Activated naive CD4-positive, alpha-beta T cell treated with anti-CD3 and anti-CD28 coated beads, Interleukin-2, amount 10 ng/mL, durations not matched to agents 7 days and 5 days (primary cell): Measurements from ENCODE around the gene MTHFR.
A peak's percentile ranks its signal among the peaks of the same experiment; 100 is the strongest.

Experiments
- CTCF ChIA-PET: fragments of 350-600 bp; sonication (Branson Sonifier 250); formaldehyde crosslinking; loops from one replicate; lab custom pipeline; 2021; ENCODE audit warnings: antibody characterized with exemption; lab: Charles Lee
- DNase-seq: peaks from one replicate; pipeline ENCODE4 v3.0.0-alpha.2; 2020
- H3K27ac Mint-ChIP-seq: one replicate; pipeline ENCODE4 v1.8.0; 2021; ENCODE audit warnings: mild to moderate bottlenecking, moderate library complexity, mixed read lengths
- H3K27me3 Mint-ChIP-seq: one replicate; pipeline ENCODE4 v1.8.0; 2021; ENCODE audit warnings: mild to moderate bottlenecking, mixed read lengths
- H3K36me3 Mint-ChIP-seq: one replicate; pipeline ENCODE4 v1.8.0; 2021; ENCODE audit warnings: mixed read lengths
- H3K4me1 Mint-ChIP-seq: one replicate; pipeline ENCODE4 v1.8.0; 2021; ENCODE audit warnings: mixed read lengths
- H3K4me3 Mint-ChIP-seq: one replicate; pipeline ENCODE4 v1.8.0; 2021; ENCODE audit warnings: mild to moderate bottlenecking, moderate library complexity, mixed read lengths
- H3K9me3 Mint-ChIP-seq: one replicate; pipeline ENCODE4 v1.8.0; 2021; ENCODE audit warnings: mixed read lengths

MTHFR gene

DNA sequence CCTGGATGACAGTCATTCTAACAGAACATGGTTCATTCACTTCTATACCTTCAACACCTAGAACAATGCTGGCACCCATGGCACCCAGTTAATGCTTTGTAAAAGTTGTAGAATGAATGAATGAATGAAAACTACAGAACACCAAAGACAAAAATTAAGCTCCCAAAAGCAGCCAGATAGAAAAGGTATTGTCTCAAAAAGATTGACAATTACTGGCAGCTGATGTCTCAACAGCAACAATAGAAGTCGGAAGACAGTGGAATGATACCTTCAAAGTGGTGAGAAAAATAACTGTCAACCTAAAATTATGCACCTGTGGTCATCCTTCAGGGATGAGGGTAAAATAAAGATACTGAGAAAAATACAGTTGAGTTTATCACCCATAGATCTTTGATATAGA lies 48.7 kb downstream of the MTHFR start:
- no peaks in the 10 kb centered on the region for H3K9me3 Mint-ChIP-seq
- CTCF ChIA-PET = interaction anchor here (1.5 kb wide), 1 partner anchor 107 kb away, joined by 3 read pairs; no protein-coding TSS in a partner anchor

DNA sequence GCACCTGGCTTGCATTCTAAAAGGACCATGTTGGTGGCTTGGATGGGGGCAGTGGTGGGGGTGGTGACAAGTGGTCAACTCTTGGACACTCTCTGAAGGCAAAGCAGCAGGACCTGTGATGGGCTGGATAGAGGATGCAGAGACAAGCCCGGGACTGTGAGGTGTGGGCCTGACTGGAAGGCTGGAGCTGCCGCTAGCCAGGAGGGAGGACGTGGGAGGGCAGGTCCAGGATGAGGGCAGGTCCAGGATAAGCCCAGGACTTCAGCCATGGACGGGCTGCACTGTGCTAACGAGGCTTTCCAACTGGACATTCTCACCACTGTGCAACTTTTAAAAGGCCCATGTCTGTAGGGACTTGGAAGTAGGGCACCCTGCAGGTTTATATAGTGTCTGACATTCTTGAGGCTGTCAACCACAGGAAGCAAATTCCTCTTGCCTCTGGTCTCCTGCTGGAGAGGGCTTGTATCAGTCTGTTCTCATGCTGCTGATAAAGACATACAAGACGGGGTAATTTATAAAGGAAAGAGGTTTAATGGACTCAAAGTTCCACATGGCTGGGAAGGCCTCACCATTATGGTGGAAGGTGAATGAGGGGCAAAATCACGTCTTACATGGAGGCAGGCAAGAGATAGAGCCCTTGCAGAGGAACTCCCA lies 52.1 kb downstream of the MTHFR start:
- no peak for DNase-seq
- CTCF ChIA-PET = no interaction called here
- Mint-ChIP-seq H3K27me3 (peaks cover 36% of the 10 kb centered on the region), H3K4me1 (peaks cover 17% of the 10 kb centered on the region), H3K4me3 (no peak overlapping the region), H3K9me3 (no peaks in the 10 kb centered on the region), H3K36me3 (no peaks in the 10 kb centered on the region), H3K27ac (no peak overlapping the region)

More for the DNA sequence above, 48.7 kb downstream of the MTHFR start:
- Mint-ChIP-seq H3K27me3 (peaks cover 65% of the 10 kb centered on the region), H3K4me3 (no peak overlapping the region), H3K4me1 (peaks cover 14% of the 10 kb centered on the region), H3K27ac (no peak overlapping the region), H3K36me3 (no peaks in the 10 kb centered on the region)
- no peak for DNase-seq

DNA sequence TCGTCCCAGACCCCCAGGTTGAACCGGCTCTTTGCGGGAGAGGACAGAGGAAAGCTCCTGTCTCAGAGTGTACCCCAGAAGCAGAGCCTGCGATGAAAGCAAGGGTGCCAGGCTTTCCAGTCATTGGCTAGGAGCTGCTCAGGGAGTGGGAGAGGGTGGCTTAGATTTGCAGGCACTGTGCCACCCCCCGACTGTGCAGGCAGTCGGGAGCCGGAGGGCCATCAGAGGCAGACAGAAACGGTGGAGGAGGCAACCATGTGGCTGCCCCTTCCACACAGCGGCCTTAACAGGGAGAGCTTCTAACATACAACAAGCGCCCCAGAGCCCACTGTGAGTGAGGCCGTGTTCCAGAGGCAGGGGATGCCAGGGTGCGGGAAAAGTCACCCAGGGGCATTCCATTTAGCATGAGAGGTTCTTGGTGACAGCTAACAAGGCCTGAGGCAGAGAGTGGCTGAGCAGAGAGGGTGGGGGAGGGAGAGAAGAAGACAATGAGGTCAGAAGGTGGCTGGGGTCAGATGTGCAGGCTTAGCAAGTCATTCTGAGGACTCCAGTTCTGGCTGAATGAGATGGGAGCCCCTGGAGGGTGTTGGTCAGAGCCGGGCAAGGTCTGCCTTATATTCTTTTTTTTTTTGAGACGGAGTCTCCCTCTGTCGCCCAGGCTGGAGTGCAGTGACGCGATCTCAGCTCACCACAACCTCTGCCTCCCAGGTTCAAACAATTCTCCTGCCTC lies 53.2 kb downstream of the MTHFR start:
- no peak overlapping the region for H3K27ac Mint-ChIP-seq
- no peak for DNase-seq
- CTCF ChIA-PET = no interaction called here
- H3K4me3 Mint-ChIP-seq = no peak overlapping the region
- peaks cover 31% of the 10 kb centered on the region for H3K27me3 Mint-ChIP-seq
- H3K36me3 Mint-ChIP-seq = peaks cover 4% of the 10 kb centered on the region
- no peaks in the 10 kb centered on the region for H3K9me3 Mint-ChIP-seq
- peaks cover 22% of the 10 kb centered on the region for H3K4me1 Mint-ChIP-seq

DNA sequence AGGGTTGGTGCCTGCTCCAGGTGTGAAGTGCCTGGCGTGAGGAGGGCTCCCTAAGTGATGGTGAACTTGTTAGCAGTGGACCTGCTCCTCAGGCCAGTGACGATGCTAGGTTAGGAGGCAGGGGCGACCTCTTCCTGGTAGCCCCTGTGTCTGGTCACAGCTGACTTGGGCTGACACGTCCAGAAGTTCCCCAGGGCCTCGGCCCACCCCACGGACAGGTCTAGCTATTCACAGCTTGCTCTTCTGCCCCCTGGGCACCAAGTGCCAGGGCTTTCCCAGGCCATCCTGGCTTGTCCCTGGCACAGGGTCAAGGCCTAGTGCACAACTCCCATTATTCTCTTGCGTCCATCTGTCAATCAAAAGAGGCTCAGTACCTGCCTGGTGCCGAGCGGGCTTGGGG lies 54.7 kb downstream of the MTHFR start:
- no peak overlapping the region for H3K4me3 Mint-ChIP-seq
- H3K27me3 Mint-ChIP-seq = peaks cover 19% of the 10 kb centered on the region
- peaks cover 8% of the 10 kb centered on the region for H3K36me3 Mint-ChIP-seq
- no peaks in the 10 kb centered on the region for H3K9me3 Mint-ChIP-seq
- DNase-seq = no peak
- H3K4me1 Mint-ChIP-seq = peaks cover 28% of the 10 kb centered on the region
- peak overlapping the region; percentile 37 for H3K27ac Mint-ChIP-seq
- CTCF ChIA-PET = interaction anchor here (0.7 to 1.3 kb wide), 2 partner anchors 31 to 408 kb away, joined by 3 read pairs; no protein-coding TSS in a partner anchor

DNA sequence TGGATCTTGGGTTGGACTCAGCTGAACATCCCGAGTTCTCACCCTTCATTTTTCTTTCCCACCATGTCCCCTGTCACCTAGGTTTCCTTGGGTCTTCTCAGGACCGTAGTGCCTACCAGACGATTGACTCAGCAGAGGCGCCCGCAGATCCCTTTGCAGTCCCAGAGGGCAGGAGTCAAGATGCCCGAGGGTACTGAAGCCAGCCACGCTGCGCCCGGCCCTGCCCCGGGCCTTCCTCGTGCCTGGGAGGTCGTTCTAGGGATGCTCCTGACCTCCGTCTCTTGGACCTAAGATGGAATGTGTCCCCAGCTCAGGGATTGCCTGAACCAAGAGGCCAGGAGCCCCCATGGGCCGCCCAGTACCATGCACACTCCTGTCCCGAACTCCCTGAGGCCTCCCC lies 55.8 kb downstream of the MTHFR start:
- no peak overlapping the region for H3K4me3 Mint-ChIP-seq
- no peak overlapping the region for H3K27ac Mint-ChIP-seq
- H3K36me3 Mint-ChIP-seq = peaks cover 12% of the 10 kb centered on the region
- H3K27me3 Mint-ChIP-seq = peaks cover 8% of the 10 kb centered on the region
- no peaks in the 10 kb centered on the region for H3K9me3 Mint-ChIP-seq
- CTCF ChIA-PET = interaction anchor here (1.0 to 2.3 kb wide), 5 partner anchors 13 to 712 kb away, joined by 3 to 13 read pairs (median 4); partner anchors contain the start of gene FBXO6
- DNase-seq = no peak
- peaks cover 31% of the 10 kb centered on the region for H3K4me1 Mint-ChIP-seq

DNA sequence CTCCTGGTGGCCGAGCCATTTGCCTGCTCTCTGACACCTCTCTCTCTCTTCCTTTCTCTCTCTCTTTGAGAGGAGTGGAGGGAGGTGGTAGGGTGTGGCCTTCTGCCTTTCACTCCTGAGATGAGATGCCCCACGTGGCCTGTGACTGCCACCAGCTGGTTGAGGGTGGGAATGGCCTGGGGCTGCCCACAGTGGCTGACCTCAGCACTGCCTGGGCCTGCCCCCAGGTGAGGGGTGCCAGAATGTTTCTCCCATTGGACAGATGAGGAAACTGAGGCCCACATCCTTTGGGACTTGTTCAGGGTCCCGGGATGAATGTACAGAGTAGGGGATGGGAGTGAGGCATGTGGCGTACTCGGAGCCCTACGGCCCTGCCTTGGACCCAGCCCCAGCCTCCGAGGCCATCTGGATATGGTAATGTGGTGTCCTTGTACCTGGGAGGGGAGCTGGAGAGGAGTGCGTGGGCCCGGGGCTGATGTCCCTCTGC lies 56.5 kb downstream of the MTHFR start:
- CTCF ChIA-PET = interaction anchor here (0.7 to 2.3 kb wide), 8 partner anchors 11 to 711 kb away, joined by 3 to 13 read pairs (median 4); partner anchors contain the start of gene FBXO6

DNA sequence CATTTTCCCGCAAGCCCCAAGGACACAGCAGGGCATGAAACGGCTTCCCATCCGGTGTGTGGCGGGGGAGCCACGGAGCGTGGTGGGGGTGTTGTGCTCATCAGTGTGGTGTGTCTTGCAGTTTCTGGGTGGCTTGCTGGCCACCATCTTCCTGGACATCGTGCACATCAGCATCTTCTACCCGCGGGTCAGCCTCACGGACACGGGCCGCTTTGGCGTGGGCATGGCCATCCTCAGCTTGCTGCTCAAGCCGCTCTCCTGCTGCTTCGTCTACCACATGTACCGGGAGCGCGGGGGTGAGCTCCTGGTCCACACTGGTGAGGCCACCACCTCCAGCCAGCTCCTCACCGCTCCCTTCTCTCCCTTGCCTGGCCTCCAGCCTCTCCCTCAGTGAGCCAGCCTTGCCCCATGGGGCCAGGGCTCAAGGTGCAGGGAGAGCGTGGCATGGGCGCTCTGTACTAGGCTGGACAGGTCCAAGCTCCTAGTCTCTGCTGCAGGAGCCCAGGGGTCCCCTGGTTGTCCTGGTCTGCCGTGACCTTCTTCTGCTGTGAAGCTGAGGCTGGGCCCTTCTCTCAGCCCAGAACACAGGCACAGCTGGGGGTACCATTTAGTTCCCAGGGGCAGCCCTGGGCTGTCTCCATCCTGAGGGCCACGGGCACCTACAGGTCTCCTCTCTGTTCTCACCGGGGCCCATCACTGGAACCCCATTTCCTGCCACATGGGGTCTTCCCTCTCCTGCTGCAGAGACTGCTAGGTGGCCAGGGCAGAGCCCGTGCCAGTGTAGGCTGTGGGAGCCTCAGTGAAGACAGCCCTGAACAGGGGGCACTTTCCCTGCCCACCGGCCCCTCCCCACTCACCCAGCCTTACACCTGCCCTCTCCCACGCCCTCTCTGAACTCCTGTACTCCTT lies 57.2 kb downstream of the MTHFR start:
- peaks cover 34% of the 10 kb centered on the region for H3K4me1 Mint-ChIP-seq
- no peak for DNase-seq
- H3K9me3 Mint-ChIP-seq = no peaks in the 10 kb centered on the region
- H3K36me3 Mint-ChIP-seq = peaks cover 15% of the 10 kb centered on the region
- CTCF ChIA-PET = interaction anchor here (0.7 to 2.3 kb wide), 6 partner anchors 12 to 103 kb away, joined by 4 to 13 read pairs (median 5); partner anchors contain the start of gene FBXO6
- H3K27ac Mint-ChIP-seq = no peak overlapping the region
- no peak overlapping the region for H3K4me3 Mint-ChIP-seq
- peaks cover 8% of the 10 kb centered on the region for H3K27me3 Mint-ChIP-seq

More for the DNA sequence above, 56.5 kb downstream of the MTHFR start:
- H3K4me1 Mint-ChIP-seq = peaks cover 34% of the 10 kb centered on the region
- no peaks in the 10 kb centered on the region for H3K9me3 Mint-ChIP-seq
- no peak overlapping the region for H3K27ac Mint-ChIP-seq
- peaks cover 7% of the 10 kb centered on the region for H3K27me3 Mint-ChIP-seq
- no peak overlapping the region for H3K4me3 Mint-ChIP-seq
- H3K36me3 Mint-ChIP-seq = peaks cover 15% of the 10 kb centered on the region
- peak; percentile 83 for DNase-seq

DNA sequence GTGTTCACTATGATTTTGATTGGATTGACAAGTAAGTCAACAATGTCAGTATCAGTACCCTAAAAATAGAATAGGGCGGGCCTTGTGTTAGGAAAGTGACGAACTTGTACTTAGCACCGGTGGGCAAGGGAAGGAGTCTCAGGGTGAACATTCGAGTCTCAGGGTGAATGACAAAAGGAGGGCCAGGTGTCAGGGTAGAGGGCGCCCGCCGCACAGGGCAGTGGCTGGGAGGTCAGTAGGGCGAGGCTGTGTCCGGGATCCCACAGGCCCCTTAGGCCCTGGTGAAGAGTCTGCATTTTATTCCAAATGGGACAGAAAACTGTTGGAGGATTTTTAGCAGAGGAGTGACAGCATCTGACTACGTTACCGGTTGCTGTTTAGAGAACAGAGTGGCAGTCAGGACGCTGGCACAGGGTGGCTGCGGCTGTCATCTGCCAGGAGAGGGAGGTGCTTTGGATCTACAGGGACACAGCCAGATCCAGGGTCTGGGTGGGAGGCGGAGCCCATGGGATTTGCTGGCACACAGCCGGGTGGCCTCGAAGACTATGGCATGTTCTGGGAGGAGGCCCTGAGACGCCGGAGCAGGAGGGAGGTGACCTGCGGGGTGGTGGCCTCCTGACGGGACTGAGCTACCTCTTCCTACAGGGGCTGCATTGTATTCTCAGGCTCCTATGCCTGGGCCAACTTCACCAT lies 58.8 kb downstream of the MTHFR start:
- H3K27ac Mint-ChIP-seq = no peak overlapping the region
- CTCF ChIA-PET = no interaction called here

DNA sequence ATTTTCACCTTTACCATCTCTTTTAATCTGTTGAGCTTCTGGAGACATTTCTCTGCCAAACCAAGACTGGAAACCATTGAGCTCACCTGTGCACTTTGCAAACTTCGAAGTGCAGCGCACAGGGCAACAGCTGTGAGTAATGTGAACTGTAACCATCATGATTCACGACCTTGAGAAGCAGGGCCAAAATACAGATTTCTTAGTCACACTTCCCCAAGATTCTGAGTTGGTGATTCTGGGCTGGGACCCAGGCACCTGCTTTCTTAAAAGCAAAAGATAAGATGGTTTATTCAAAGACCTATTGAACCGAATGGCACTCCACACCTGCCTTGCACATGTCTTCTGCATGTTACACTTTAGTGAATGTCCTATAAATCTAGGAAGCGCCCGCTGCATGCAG lies 59.7 kb downstream of the MTHFR start:
- peaks cover 20% of the 10 kb centered on the region for H3K27me3 Mint-ChIP-seq
- H3K4me3 Mint-ChIP-seq = no peak overlapping the region
- H3K36me3 Mint-ChIP-seq = peaks cover 23% of the 10 kb centered on the region
- CTCF ChIA-PET = interaction anchor here (0.6 kb wide), 1 partner anchor 27 kb away, joined by 3 read pairs; no protein-coding TSS in a partner anchor
- peaks cover 45% of the 10 kb centered on the region for H3K4me1 Mint-ChIP-seq
- H3K27ac Mint-ChIP-seq = no peak overlapping the region
- no peak for DNase-seq
- no peaks in the 10 kb centered on the region for H3K9me3 Mint-ChIP-seq

More for the DNA sequence above, 58.8 kb downstream of the MTHFR start:
- no peak for DNase-seq
- peaks cover 23% of the 10 kb centered on the region for H3K36me3 Mint-ChIP-seq
- H3K27me3 Mint-ChIP-seq = peaks cover 16% of the 10 kb centered on the region
- no peak overlapping the region for H3K4me3 Mint-ChIP-seq
- peaks cover 37% of the 10 kb centered on the region for H3K4me1 Mint-ChIP-seq
- H3K9me3 Mint-ChIP-seq = no peaks in the 10 kb centered on the region

DNA sequence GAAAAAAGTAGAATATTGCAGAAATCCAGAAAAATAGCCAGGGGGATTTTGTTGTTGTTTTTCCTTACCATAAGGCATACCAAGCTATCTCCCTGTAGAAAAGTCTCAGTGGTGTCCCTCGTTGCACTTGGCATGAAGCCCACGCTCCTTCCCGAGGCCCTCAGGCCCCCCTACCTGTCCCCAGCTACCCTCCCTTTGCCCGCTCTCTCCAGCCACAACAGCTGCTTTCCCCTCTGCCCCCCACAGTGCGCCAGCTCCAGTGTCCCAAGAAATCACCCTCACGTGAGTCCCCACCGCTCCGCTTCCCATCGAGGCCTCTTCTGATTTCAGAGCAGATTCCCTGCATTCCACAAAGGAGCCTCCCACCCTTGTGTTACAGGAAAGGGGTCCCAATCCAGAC lies 61.5 kb downstream of the MTHFR start:
- Mint-ChIP-seq H3K4me3 (no peak overlapping the region), H3K9me3 (no peaks in the 10 kb centered on the region), H3K4me1 (peaks cover 61% of the 10 kb centered on the region), H3K27me3 (peaks cover 25% of the 10 kb centered on the region), H3K27ac (no peak overlapping the region), H3K36me3 (peaks cover 26% of the 10 kb centered on the region)
- DNase-seq = no peak
- CTCF ChIA-PET = no interaction called here

DNA sequence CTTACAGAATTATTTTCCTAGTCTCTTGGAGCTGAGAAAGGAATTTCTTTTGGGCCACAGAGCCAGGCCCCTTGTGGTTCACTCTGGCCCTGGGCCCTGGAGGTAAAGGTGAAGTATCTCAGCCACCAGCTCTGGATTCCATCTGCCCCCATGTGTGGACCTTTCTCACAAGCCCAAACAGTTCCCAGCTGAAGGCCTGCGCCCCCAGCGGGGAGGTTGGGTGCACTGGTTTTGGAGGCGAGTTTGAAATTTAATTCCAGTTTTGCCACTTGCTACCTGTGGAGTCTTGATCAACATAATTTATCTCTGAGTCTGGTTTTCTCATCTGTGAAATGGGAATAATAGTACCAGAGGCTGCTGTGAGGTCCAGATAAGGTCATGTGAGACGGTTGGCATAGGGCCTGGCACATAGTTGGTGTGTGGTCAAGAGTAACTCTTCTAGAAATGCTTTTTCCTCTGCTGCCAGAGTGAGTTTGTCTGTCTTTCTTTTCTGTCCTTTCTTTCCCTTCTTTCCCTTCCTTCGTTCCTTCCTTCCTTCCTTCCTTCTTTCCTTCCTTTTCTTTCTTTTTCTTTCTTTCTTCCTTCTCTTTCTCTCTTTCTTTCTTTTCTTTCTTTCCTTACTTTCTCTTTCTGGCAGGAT lies 63.7 kb downstream of the MTHFR start:
- no peak for DNase-seq
- H3K27me3 Mint-ChIP-seq = peaks cover 41% of the 10 kb centered on the region
- peak overlapping the region; percentile 21 for H3K4me3 Mint-ChIP-seq
- H3K9me3 Mint-ChIP-seq = no peaks in the 10 kb centered on the region
- peaks cover 72% of the 10 kb centered on the region for H3K4me1 Mint-ChIP-seq
- CTCF ChIA-PET = interaction anchor here (0.7 kb wide), 1 partner anchor 13 kb away, joined by 3 read pairs; no protein-coding TSS in a partner anchor
- H3K36me3 Mint-ChIP-seq = peaks cover 29% of the 10 kb centered on the region
- H3K27ac Mint-ChIP-seq = no peak overlapping the region

DNA sequence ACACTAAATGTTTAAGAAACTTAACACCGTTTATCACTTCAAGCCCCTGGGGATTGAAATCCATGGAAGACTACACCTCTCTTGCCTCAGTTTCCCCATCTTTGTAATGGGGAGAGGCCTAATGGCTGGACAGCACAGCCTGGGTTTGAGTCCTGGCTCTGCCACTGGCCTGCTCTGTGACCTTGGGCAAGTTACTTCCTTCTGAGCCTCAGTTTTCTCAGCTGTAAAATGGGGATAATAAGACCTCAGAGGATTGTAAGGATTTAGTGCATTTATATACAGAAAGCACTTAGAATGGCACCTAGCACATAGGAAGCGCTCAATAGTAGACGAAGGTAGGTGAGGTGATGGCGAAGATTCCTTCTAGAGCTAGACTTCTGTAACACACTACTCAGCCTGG lies 64.3 kb downstream of the MTHFR start:
- H3K27me3 Mint-ChIP-seq = peaks cover 41% of the 10 kb centered on the region
- H3K36me3 Mint-ChIP-seq = peaks cover 26% of the 10 kb centered on the region
- peaks cover 72% of the 10 kb centered on the region for H3K4me1 Mint-ChIP-seq
- no peak overlapping the region for H3K27ac Mint-ChIP-seq
- no peaks in the 10 kb centered on the region for H3K9me3 Mint-ChIP-seq
- no peak for DNase-seq
- H3K4me3 Mint-ChIP-seq = peak overlapping the region; percentile 49
- CTCF ChIA-PET = interaction anchor here (0.7 to 1.8 kb wide), 2 partner anchors 13 to 22 kb away, joined by 3 to 6 read pairs; no protein-coding TSS in a partner anchor
